Measurements from ENCODE around the gene TIMM50. TPM values are rescaled to one million over a fixed set of nuclear protein-coding genes. Genes with fewer than 3 reads are reported as not detected.
A peak's percentile ranks its signal among the peaks of the same experiment; 100 is the strongest.

Gene TIMM50
- total RNA-seq, 1 donor from 2014 or later: 43.9 TPM

DNA sequence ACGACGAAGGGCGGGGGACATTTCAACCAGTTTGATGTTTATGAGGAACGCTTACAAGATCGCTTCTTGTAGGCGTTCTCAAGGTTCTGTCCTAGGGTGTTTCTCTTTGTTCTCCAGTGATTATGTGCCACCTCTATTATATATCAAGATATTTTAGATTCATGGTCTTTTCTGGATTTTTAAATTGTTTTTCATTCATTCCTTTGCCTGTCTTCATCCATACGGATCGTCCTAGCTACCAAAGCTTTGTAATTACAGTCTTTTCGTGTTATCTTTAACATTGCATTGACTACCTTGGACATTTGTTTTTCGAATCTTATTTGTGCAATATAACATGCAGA lies 59.7 kb downstream of the TIMM50 start:
- no peaks in the 10 kb centered on the region for H3K9me3 ChIP-seq
- peak overlapping the region; percentile 70 for H3K4me3 ChIP-seq
- DNase-seq: no peak
- TF ChIP-seq, protein P1, sequence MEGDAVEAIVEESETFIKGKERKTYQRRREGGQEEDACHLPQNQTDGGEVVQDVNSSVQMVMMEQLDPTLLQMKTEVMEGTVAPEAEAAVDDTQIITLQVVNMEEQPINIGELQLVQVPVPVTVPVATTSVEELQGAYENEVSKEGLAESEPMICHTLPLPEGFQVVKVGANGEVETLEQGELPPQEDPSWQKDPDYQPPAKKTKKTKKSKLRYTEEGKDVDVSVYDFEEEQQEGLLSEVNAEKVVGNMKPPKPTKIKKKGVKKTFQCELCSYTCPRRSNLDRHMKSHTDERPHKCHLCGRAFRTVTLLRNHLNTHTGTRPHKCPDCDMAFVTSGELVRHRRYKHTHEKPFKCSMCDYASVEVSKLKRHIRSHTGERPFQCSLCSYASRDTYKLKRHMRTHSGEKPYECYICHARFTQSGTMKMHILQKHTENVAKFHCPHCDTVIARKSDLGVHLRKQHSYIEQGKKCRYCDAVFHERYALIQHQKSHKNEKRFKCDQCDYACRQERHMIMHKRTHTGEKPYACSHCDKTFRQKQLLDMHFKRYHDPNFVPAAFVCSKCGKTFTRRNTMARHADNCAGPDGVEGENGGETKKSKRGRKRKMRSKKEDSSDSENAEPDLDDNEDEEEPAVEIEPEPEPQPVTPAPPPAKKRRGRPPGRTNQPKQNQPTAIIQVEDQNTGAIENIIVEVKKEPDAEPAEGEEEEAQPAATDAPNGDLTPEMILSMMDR (IDR thresholded peaks at IDR 0.05): no peak
- intact Hi-C loops (cut with DNase I): no loop called here
- no peaks in the 10 kb centered on the region for H3K27me3 ChIP-seq
- no peak overlapping the region for H3K27ac ChIP-seq
- H3K4me1 ChIP-seq: peaks cover 20% of the 10 kb centered on the region
- H3K36me3 ChIP-seq: no peaks in the 10 kb centered on the region
- no peak for ATAC-seq

Other genes with a start within 250 kb of the TIMM50 start
- not detected for gene IFNL3, start 235.8 kb upstream of the TIMM50 start, total RNA-seq
- not detected for gene IFNL4, start 232.0 kb upstream of the TIMM50 start, total RNA-seq
- gene IFNL2, start 212.4 kb upstream of the TIMM50 start, total RNA-seq: not detected
- gene IFNL1, start 184.4 kb upstream of the TIMM50 start, total RNA-seq: not detected
- gene LRFN1, start 160.0 kb upstream of the TIMM50 start, total RNA-seq: 2.2 TPM
- gene GMFG, start 144.8 kb upstream of the TIMM50 start, total RNA-seq: 113 TPM
- 81.2 TPM for gene SAMD4B, start 138.4 kb upstream of the TIMM50 start, total RNA-seq
- 33.3 TPM for gene PAF1, start 89.7 kb upstream of the TIMM50 start, total RNA-seq
- gene MED29, start 89.5 kb upstream of the TIMM50 start, total RNA-seq: 28.8 TPM
- 224 TPM for gene ZFP36, start 74.0 kb upstream of the TIMM50 start, total RNA-seq
- 32.4 TPM for gene PLEKHG2, start 68.2 kb upstream of the TIMM50 start, total RNA-seq
- gene RPS16, start 44.9 kb upstream of the TIMM50 start, total RNA-seq: 1,446 TPM
- 98.4 TPM for gene SUPT5H, start 35.3 kb upstream of the TIMM50 start, total RNA-seq
- gene DLL3, start 18.1 kb downstream of the TIMM50 start, total RNA-seq: not detected
- gene SELENOV, start 34.3 kb downstream of the TIMM50 start, total RNA-seq: not detected
- 2.4 TPM for gene EID2B, start 52.0 kb downstream of the TIMM50 start, total RNA-seq
- gene EID2, start 59.3 kb downstream of the TIMM50 start, total RNA-seq: 13.5 TPM
- not detected for gene LGALS13, start 121.7 kb downstream of the TIMM50 start, total RNA-seq
- not detected for gene LGALS16, start 175.1 kb downstream of the TIMM50 start, total RNA-seq
- not detected for gene LGALS14, start 223.6 kb downstream of the TIMM50 start, total RNA-seq